Liver (tissue), 3 donors: ENCODE measurements around the gene P3H2.

Experiments
- CTCF ChIP-seq: fragments of 150-350 bp; IDR thresholded peaks from 2 replicates; pipeline ENCODE4 v1.5.1; 2017; ENCODE audit warnings: improper control_type of control experiment, low read depth, low read length; ENCODE audit not compliant: missing input control
- FOXA2 ChIP-seq: IDR thresholded peaks from 2 replicates; pipeline ENCODE4 v1.6.1; 2016; ENCODE audit warnings: antibody characterized with exemption
- GABPA ChIP-seq, 2 donors: IDR thresholded peaks in 1 of 2; conservative IDR thresholded peaks in 1 of 2; 2 replicates each; pipeline ENCODE4 v1.6.1; 2016; ENCODE audit warnings: antibody characterized with exemption in 2 of 2, mild to moderate bottlenecking in 1 of 2, moderate library complexity in 1 of 2
- HNF4A ChIP-seq, 2 donors: conservative IDR thresholded peaks; 2 replicates each; pipeline ENCODE4 v1.6.1; 2016; ENCODE audit warnings: antibody characterized with exemption in 2 of 2, mild to moderate bottlenecking in 2 of 2
- JUND ChIP-seq, 2 donors: IDR thresholded peaks; 2 replicates each; pipeline ENCODE4 v1.6.1; 2016; ENCODE audit warnings: antibody characterized with exemption in 2 of 2
- RAD21 ChIP-seq, 2 donors: IDR thresholded peaks; 2 replicates each; pipeline ENCODE4 v1.6.1; 2016; ENCODE audit warnings: antibody characterized with exemption in 2 of 2, mild to moderate bottlenecking in 2 of 2
- REST ChIP-seq: IDR thresholded peaks from 2 replicates; pipeline ENCODE4 v1.6.1; 2016; ENCODE audit warnings: antibody characterized with exemption, mild to moderate bottlenecking
- SP1 ChIP-seq: IDR thresholded peaks from 2 replicates; pipeline ENCODE4 v1.6.1; 2018; ENCODE audit warnings: antibody characterized with exemption, mild to moderate bottlenecking
- TAF1 ChIP-seq: conservative IDR thresholded peaks from 2 replicates; pipeline ENCODE4 v1.6.1; 2016; ENCODE audit warnings: antibody characterized with exemption, mild to moderate bottlenecking
- YY1 ChIP-seq: IDR thresholded peaks from 2 replicates; pipeline ENCODE4 v1.6.1; 2016; ENCODE audit warnings: antibody characterized with exemption, mild to moderate bottlenecking
- ZBTB33 ChIP-seq: IDR thresholded peaks from 2 replicates; pipeline ENCODE4 v1.6.1; 2016; ENCODE audit warnings: antibody characterized with exemption
- TF ChIP-seq, protein P1 (sequence below): IDR thresholded peaks from 2 replicates; pipeline ENCODE4 v1.6.1; 2016; ENCODE audit warnings: antibody characterized with exemption
- donor health status: healthy.
- donor health status: healthy.

GRCh38 chr3:190059242-190059590 lies 61.5 kb downstream of the P3H2 start:
- TF ChIP-seq, protein P1, sequence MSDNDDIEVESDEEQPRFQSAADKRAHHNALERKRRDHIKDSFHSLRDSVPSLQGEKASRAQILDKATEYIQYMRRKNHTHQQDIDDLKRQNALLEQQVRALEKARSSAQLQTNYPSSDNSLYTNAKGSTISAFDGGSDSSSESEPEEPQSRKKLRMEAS, result no peak
- TF ChIP-seq CTCF (no peak), GABPA (IDR thresholded peaks at IDR 0.05 in 1 of 2, conservative IDR thresholded peaks at IDR 0.05 in 1 of 2) (no peak), HNF4A (conservative IDR thresholded peaks at IDR 0.05) (no peak), SP1 (no peak), ZBTB33 (no peak), RAD21 (IDR thresholded peaks at IDR 0.05) (no peak), YY1 (no peak), TAF1 (no peak), JUND (IDR thresholded peaks at IDR 0.05) (no peak), FOXA2 (no peak), REST (no peak)
